Activated naive CD4-positive, alpha-beta T cell treated with anti-CD3 and anti-CD28 coated beads, Interleukin-2, amount 10 ng/mL, durations not matched to agents 7 days and 5 days (primary cell): Measurements from ENCODE around the gene OR10H3.

Experiments used
- CTCF ChIA-PET: fragments of 350-600 bp; sonication (Branson Sonifier 250); formaldehyde crosslinking; loops from one replicate; lab custom pipeline; 2021; ENCODE audit warnings: antibody characterized with exemption; lab: Charles Lee
- DNase-seq: peaks from one replicate; pipeline ENCODE4 v3.0.0-alpha.2; 2020
- H3K27ac Mint-ChIP-seq: one replicate; pipeline ENCODE4 v1.8.0; 2021; ENCODE audit warnings: mild to moderate bottlenecking, moderate library complexity, mixed read lengths
- H3K27me3 Mint-ChIP-seq: one replicate; pipeline ENCODE4 v1.8.0; 2021; ENCODE audit warnings: mild to moderate bottlenecking, mixed read lengths
- H3K36me3 Mint-ChIP-seq: one replicate; pipeline ENCODE4 v1.8.0; 2021; ENCODE audit warnings: mixed read lengths
- H3K4me1 Mint-ChIP-seq: one replicate; pipeline ENCODE4 v1.8.0; 2021; ENCODE audit warnings: mixed read lengths
- H3K4me3 Mint-ChIP-seq: one replicate; pipeline ENCODE4 v1.8.0; 2021; ENCODE audit warnings: mild to moderate bottlenecking, moderate library complexity, mixed read lengths
- H3K9me3 Mint-ChIP-seq: one replicate; pipeline ENCODE4 v1.8.0; 2021; ENCODE audit warnings: mixed read lengths

Gene OR10H3

GRCh38 chr19:15737722-15738121, at the start of gene OR10H3:
TSS of gene OR10H3 (plus strand) at chr19:15737985. CDS start at chr19:15741393, 3,408 bp downstream.
- no peak for DNase-seq
- Mint-ChIP-seq H3K9me3 (peaks cover 14% of the 10 kb centered on the region), H3K4me3 (no peak within 1 kb of the TSS), H3K4me1 (no peaks in the 10 kb centered on the region), H3K36me3 (no peaks in the 10 kb centered on the region), H3K27ac (no peak within 1 kb of the TSS), H3K27me3 (peaks cover 14% of the 10 kb centered on the region)
- CTCF ChIA-PET: no interaction called here

- no peak for DNase-seq
- Mint-ChIP-seq H3K27ac (no peak overlapping the region), H3K27me3 (peaks cover 14% of the 10 kb centered on the region), H3K4me3 (no peak overlapping the region), H3K4me1 (no peaks in the 10 kb centered on the region), H3K36me3 (no peaks in the 10 kb centered on the region), H3K9me3 (no peaks in the 10 kb centered on the region)
- CTCF ChIA-PET: no interaction called here
Observed at GRCh38 chr19:15696654-15697194, 41.1 kb upstream of the OR10H3 start.

GRCh38 chr19:15701757-15702533, 35.8 kb upstream of the OR10H3 start:
- Mint-ChIP-seq H3K27ac (no peak overlapping the region), H3K36me3 (no peaks in the 10 kb centered on the region), H3K4me1 (no peaks in the 10 kb centered on the region), H3K4me3 (no peak overlapping the region), H3K9me3 (no peaks in the 10 kb centered on the region), H3K27me3 (peaks cover 37% of the 10 kb centered on the region)
- CTCF ChIA-PET: interaction anchor here (1.1 kb wide), 1 partner anchor 16 kb away, joined by 3 read pairs; no protein-coding TSS in a partner anchor
- no peak for DNase-seq

- Mint-ChIP-seq H3K27ac (no peak overlapping the region), H3K4me1 (no peaks in the 10 kb centered on the region), H3K36me3 (no peaks in the 10 kb centered on the region), H3K9me3 (no peaks in the 10 kb centered on the region), H3K4me3 (no peak overlapping the region), H3K27me3 (peaks cover 31% of the 10 kb centered on the region)
- CTCF ChIA-PET: interaction anchor here (1.1 kb wide), 1 partner anchor 15 kb away, joined by 3 read pairs; no protein-coding TSS in a partner anchor
- DNase-seq: peak; percentile 41
Observed at GRCh38 chr19:15702534-15702930, 35.3 kb upstream of the OR10H3 start.

- CTCF ChIA-PET: interaction anchor here (0.6 kb wide), 1 partner anchor 17 kb away, joined by 5 read pairs; no protein-coding TSS in a partner anchor
- no peaks in the 10 kb centered on the region for H3K4me1 Mint-ChIP-seq
- DNase-seq: no peak
- H3K27ac Mint-ChIP-seq: no peak overlapping the region
- no peaks in the 10 kb centered on the region for H3K36me3 Mint-ChIP-seq
- H3K4me3 Mint-ChIP-seq: no peak overlapping the region
- H3K9me3 Mint-ChIP-seq: no peaks in the 10 kb centered on the region
- peaks cover 8% of the 10 kb centered on the region for H3K27me3 Mint-ChIP-seq
Observed at GRCh38 chr19:15714638-15715037, 23.1 kb upstream of the OR10H3 start.

GRCh38 chr19:15715642-15716041, 22.1 kb upstream of the OR10H3 start:
- Mint-ChIP-seq H3K27ac (no peak overlapping the region), H3K4me1 (no peaks in the 10 kb centered on the region), H3K4me3 (no peak overlapping the region), H3K9me3 (no peaks in the 10 kb centered on the region), H3K27me3 (peaks cover 14% of the 10 kb centered on the region), H3K36me3 (no peaks in the 10 kb centered on the region)
- CTCF ChIA-PET: interaction anchor here (0.6 kb wide), 1 partner anchor 16 kb away, joined by 5 read pairs; no protein-coding TSS in a partner anchor
- DNase-seq: no peak

GRCh38 chr19:15717809-15718208, 20.0 kb upstream of the OR10H3 start:
- peaks cover 23% of the 10 kb centered on the region for H3K27me3 Mint-ChIP-seq
- CTCF ChIA-PET: interaction anchor here (0.9 kb wide), 1 partner anchor 16 kb away, joined by 3 read pairs; no protein-coding TSS in a partner anchor
- H3K27ac Mint-ChIP-seq: no peak overlapping the region
- no peaks in the 10 kb centered on the region for H3K4me1 Mint-ChIP-seq
- H3K9me3 Mint-ChIP-seq: no peaks in the 10 kb centered on the region
- DNase-seq: no peak
- H3K4me3 Mint-ChIP-seq: no peak overlapping the region
- H3K36me3 Mint-ChIP-seq: no peaks in the 10 kb centered on the region

GRCh38 chr19:15721268-15721667, 16.5 kb upstream of the OR10H3 start:
- H3K36me3 Mint-ChIP-seq: no peaks in the 10 kb centered on the region
- no peaks in the 10 kb centered on the region for H3K9me3 Mint-ChIP-seq
- CTCF ChIA-PET: no interaction called here
- no peaks in the 10 kb centered on the region for H3K4me1 Mint-ChIP-seq
- no peak overlapping the region for H3K27ac Mint-ChIP-seq
- H3K4me3 Mint-ChIP-seq: no peak overlapping the region
- DNase-seq: no peak
- peaks cover 33% of the 10 kb centered on the region for H3K27me3 Mint-ChIP-seq

GRCh38 chr19:15722956-15723355, 14.8 kb upstream of the OR10H3 start:
- no peak for DNase-seq
- H3K36me3 Mint-ChIP-seq: no peaks in the 10 kb centered on the region
- H3K27me3 Mint-ChIP-seq: peaks cover 36% of the 10 kb centered on the region
- no peak overlapping the region for H3K27ac Mint-ChIP-seq
- peaks cover 3% of the 10 kb centered on the region for H3K4me1 Mint-ChIP-seq
- no peaks in the 10 kb centered on the region for H3K9me3 Mint-ChIP-seq
- CTCF ChIA-PET: no interaction called here
- H3K4me3 Mint-ChIP-seq: no peak overlapping the region

- Mint-ChIP-seq H3K9me3 (no peaks in the 10 kb centered on the region), H3K27ac (no peak within 1 kb of the TSS), H3K4me3 (no peak within 1 kb of the TSS), H3K36me3 (no peaks in the 10 kb centered on the region), H3K27me3 (peaks cover 31% of the 10 kb centered on the region), H3K4me1 (peaks cover 3% of the 10 kb centered on the region)
- CTCF ChIA-PET: no interaction called here
- no peak for DNase-seq
Observed at GRCh38 chr19:15727724-15728123, 10.1 kb upstream of the OR10H3 start, which contains the start of gene OR10H2. TSS of gene OR10H2 (plus strand) at chr19:15728024. CDS start at chr19:15728044, 20 bp downstream.

- no peaks in the 10 kb centered on the region for H3K36me3 Mint-ChIP-seq
- no peaks in the 10 kb centered on the region for H3K9me3 Mint-ChIP-seq
- DNase-seq: no peak
- CTCF ChIA-PET: no interaction called here
- H3K27ac Mint-ChIP-seq: no peak overlapping the region
- peaks cover 3% of the 10 kb centered on the region for H3K4me1 Mint-ChIP-seq
- peaks cover 33% of the 10 kb centered on the region for H3K27me3 Mint-ChIP-seq
- H3K4me3 Mint-ChIP-seq: no peak overlapping the region
Observed at GRCh38 chr19:15730538-15730937, 7.2 kb upstream of the OR10H3 start.

- Mint-ChIP-seq H3K36me3 (no peaks in the 10 kb centered on the region), H3K27ac (no peak overlapping the region)
- CTCF ChIA-PET: no interaction called here
Observed at GRCh38 chr19:15732388-15732787, 5.4 kb upstream of the OR10H3 start.

GRCh38 chr19:15733895-15734294, 3.9 kb upstream of the OR10H3 start:
- no peak for DNase-seq
- Mint-ChIP-seq H3K9me3 (no peaks in the 10 kb centered on the region), H3K27ac (no peak overlapping the region), H3K4me3 (no peak overlapping the region), H3K36me3 (no peaks in the 10 kb centered on the region), H3K4me1 (no peaks in the 10 kb centered on the region), H3K27me3 (peaks cover 13% of the 10 kb centered on the region)
- CTCF ChIA-PET: no interaction called here

More at GRCh38 chr19:15732388-15732787, 5.4 kb upstream of the OR10H3 start:
- no peak for DNase-seq
- Mint-ChIP-seq H3K9me3 (no peaks in the 10 kb centered on the region), H3K4me1 (no peaks in the 10 kb centered on the region), H3K4me3 (no peak overlapping the region), H3K27me3 (peaks cover 22% of the 10 kb centered on the region)

- no peaks in the 10 kb centered on the region for H3K4me1 Mint-ChIP-seq
- CTCF ChIA-PET: no interaction called here
- H3K27ac Mint-ChIP-seq: no peak overlapping the region
- H3K36me3 Mint-ChIP-seq: no peaks in the 10 kb centered on the region
- peaks cover 14% of the 10 kb centered on the region for H3K9me3 Mint-ChIP-seq
- H3K4me3 Mint-ChIP-seq: no peak overlapping the region
- H3K27me3 Mint-ChIP-seq: peaks cover 5% of the 10 kb centered on the region
- DNase-seq: no peak
Observed at GRCh38 chr19:15740785-15741184, 3.0 kb downstream of the OR10H3 start.

- Mint-ChIP-seq H3K9me3 (no peaks in the 10 kb centered on the region), H3K4me3 (no peak overlapping the region), H3K27ac (no peak overlapping the region), H3K27me3 (peaks cover 8% of the 10 kb centered on the region), H3K36me3 (no peaks in the 10 kb centered on the region), H3K4me1 (no peaks in the 10 kb centered on the region)
- DNase-seq: no peak
- CTCF ChIA-PET: no interaction called here
Observed at GRCh38 chr19:15748239-15748638, 10.5 kb downstream of the OR10H3 start.
